Dedifferentiated amniotic fluid mesenchymal stem cell (primary cell): Measurements from ENCODE around the gene SETD9.

ENCODE experiments used
- DNase-seq: peaks from one replicate; pipeline ENCODE4 v3.0.0-alpha.2; 2016; ENCODE audit errors: extremely low spot score

The SETD9 gene

GRCh38 chr5:56938858-56939257, 29.5 kb downstream of the SETD9 start:
- DNase-seq, result no peak

- peak; percentile 80 for DNase-seq
Observed at GRCh38 chr5:56941981-56942380, 32.6 kb downstream of the SETD9 start.

- no peak for DNase-seq
Observed at GRCh38 chr5:56947052-56947451, 37.7 kb downstream of the SETD9 start.

GRCh38 chr5:56950626-56951125, 41.3 kb downstream of the SETD9 start:
- DNase-seq, result peak; percentile 83

GRCh38 chr5:56951126-56951945, 41.9 kb downstream of the SETD9 start:
- no peak for DNase-seq

GRCh38 chr5:56951946-56952691, 42.7 kb downstream of the SETD9 start, which contains the start of gene MIER3:
MIER3 (minus strand) TSS chr5:56952123; CDS start chr5:56952102, 21 bp downstream.
- peak; percentile 73 for DNase-seq

GRCh38 chr5:56954262-56954661, 44.9 kb downstream of the SETD9 start:
- no peak for DNase-seq

GRCh38 chr5:56958595-56958994, 49.2 kb downstream of the SETD9 start:
- no peak for DNase-seq

- DNase-seq, result no peak
Observed at GRCh38 chr5:56959326-56959725, 49.9 kb downstream of the SETD9 start.

- DNase-seq, result no peak
Observed at GRCh38 chr5:56961746-56962145, 52.4 kb downstream of the SETD9 start.

GRCh38 chr5:56962286-56962685, 52.9 kb downstream of the SETD9 start:
- no peak for DNase-seq

GRCh38 chr5:56963246-56963645, 53.9 kb downstream of the SETD9 start:
- DNase-seq, result no peak

GRCh38 chr5:56964173-56964572, 54.8 kb downstream of the SETD9 start:
- no peak for DNase-seq
